CD14-positive monocyte (primary cell): ENCODE results near the gene MPV17L2. TPM values are rescaled to one million over a fixed set of nuclear protein-coding genes. Genes with fewer than 3 reads are reported as not detected.
"Not testable (repeated sequence)": the region's sequence is repeated elsewhere in the genome, so short reads cannot be mapped to it uniquely, and the experiment has no call there.

Experiments
- DNase-seq, 3 donors: peaks; one replicate each; pipeline ENCODE4 v3.0.0-alpha.2; 2011 to 2022
- H2AFZ ChIP-seq: 2 replicates; pipeline ENCODE4 v1.6.0; 2012; ENCODE audit warnings: mild to moderate bottlenecking, low read depth, low read length, inconsistent platforms; ENCODE audit not compliant: insufficient read depth, poor library complexity, severe bottlenecking
- H3K27ac ChIP-seq, 2 donors: 1 replicate in 1 of 2; 2 replicates in 1 of 2; pipeline ENCODE4 v1.5.1; 2012 to 2013; ENCODE audit warnings: low read length in 2 of 2, control low read depth in 1 of 2, inconsistent platforms in 1 of 2, low read depth in 1 of 2, mild to moderate bottlenecking in 1 of 2
- H3K27me3 ChIP-seq, 2 donors: one replicate each; pipeline versions ENCODE4 v1.6.0 to v1.6.1; 2011 to 2013; ENCODE audit warnings: low read length in 2 of 2; ENCODE audit not compliant: control insufficient read depth in 2 of 2, insufficient read depth in 2 of 2
- H3K36me3 ChIP-seq, 2 donors: replicated peaks in 1 of 2; 1 replicate in 1 of 2; 2 replicates in 1 of 2; pipeline versions ENCODE4 v1.5.1 to v1.6.1; 2012 to 2013; ENCODE audit warnings: low read length in 2 of 2, control low read depth in 1 of 2, inconsistent platforms in 1 of 2, mild to moderate bottlenecking in 1 of 2; ENCODE audit not compliant: insufficient read depth in 2 of 2, control insufficient read depth in 1 of 2
- H3K4me1 ChIP-seq, 2 donors: 1 replicate in 1 of 2; 2 replicates in 1 of 2; pipeline versions ENCODE4 v1.5.1 to v1.6.1; 2012 to 2013; ENCODE audit warnings: low read length in 2 of 2, control low read depth in 1 of 2, inconsistent platforms in 1 of 2, mild to moderate bottlenecking in 1 of 2, moderate library complexity in 1 of 2; ENCODE audit not compliant: insufficient read depth in 2 of 2, control insufficient read depth in 1 of 2
- H3K4me2 ChIP-seq: replicated peaks from 2 replicates; pipeline ENCODE3; 2012; ENCODE audit warnings: low read length, moderate library complexity, mild to moderate bottlenecking; ENCODE audit not compliant: poor library complexity, severe bottlenecking; ENCODE audit errors: extremely low read depth
- H3K4me3 ChIP-seq, 3 experiments: fragments of 200-600 bp in 1 of 3; sonication (generic) in 1 of 3; replicated peaks in 1 of 3; 1 replicate in 2 of 3; 2 replicates in 1 of 3; pipeline ENCODE4 v1.5.1; 2011 to 2013; ENCODE audit warnings: low read length in 3 of 3, mild to moderate bottlenecking in 3 of 3, control low read depth in 2 of 3, low read depth in 2 of 3, inconsistent platforms in 1 of 3, moderate library complexity in 1 of 3
- H3K79me2 ChIP-seq: 2 replicates; pipeline ENCODE4 v1.6.0; 2012; ENCODE audit warnings: mild to moderate bottlenecking, control low read depth, inconsistent platforms, low read length, moderate library complexity; ENCODE audit not compliant: insufficient read depth
- H3K9ac ChIP-seq: 2 replicates; pipeline ENCODE4 v1.6.0; 2017; ENCODE audit warnings: low read length, mild to moderate bottlenecking; ENCODE audit not compliant: insufficient read depth, poor library complexity, severe bottlenecking
- H3K9me3 ChIP-seq, 2 donors: replicated peaks in 1 of 2; 1 replicate in 1 of 2; 2 replicates in 1 of 2; pipeline versions ENCODE4 v1.5.1 to v1.6.1; 2012 to 2013; ENCODE audit warnings: low read length in 2 of 2, control low read depth in 1 of 2; ENCODE audit not compliant: control insufficient read depth in 1 of 2, insufficient read depth in 1 of 2
- H4K20me1 ChIP-seq: 2 replicates; pipeline ENCODE4 v1.6.0; 2012; ENCODE audit warnings: mild to moderate bottlenecking, low read length, control low read depth, moderate library complexity; ENCODE audit not compliant: insufficient read depth
- H3K27ac Mint-ChIP-seq, 7 donors: one replicate each; pipeline ENCODE4 v1.8.0; 2020; ENCODE audit warnings: mild to moderate bottlenecking in 7 of 7, mixed read lengths in 7 of 7, moderate library complexity in 6 of 7, inconsistent platforms in 2 of 7
- H3K27me3 Mint-ChIP-seq, 3 donors: one replicate each; pipeline ENCODE4 v1.8.0; 2021 to 2022; ENCODE audit warnings: low read depth in 3 of 3, mild to moderate bottlenecking in 3 of 3, mixed read lengths in 3 of 3, moderate library complexity in 3 of 3, inconsistent platforms in 1 of 3
- H3K36me3 Mint-ChIP-seq, 2 donors: one replicate each; pipeline ENCODE4 v1.8.0; 2020; ENCODE audit warnings: mixed read lengths in 2 of 2, inconsistent platforms in 1 of 2, mild to moderate bottlenecking in 1 of 2
- H3K4me1 Mint-ChIP-seq: one replicate; pipeline ENCODE4 v1.8.0; 2020; ENCODE audit warnings: mild to moderate bottlenecking, mixed read lengths
- H3K4me3 Mint-ChIP-seq, 2 donors: one replicate each; pipeline ENCODE4 v1.8.0; 2020; ENCODE audit warnings: mild to moderate bottlenecking in 2 of 2, mixed read lengths in 2 of 2, moderate library complexity in 1 of 2
- H3K9me3 Mint-ChIP-seq, 7 donors: one replicate each; pipeline ENCODE4 v1.8.0; 2020 to 2022; ENCODE audit warnings: mixed read lengths in 7 of 7, mild to moderate bottlenecking in 6 of 7, moderate library complexity in 6 of 7, inconsistent platforms in 2 of 7
- CTCF ChIP-seq: fragments of 200-600 bp; IDR thresholded peaks from one replicate; pipeline ENCODE4 v1.8.0; 2022; ENCODE audit warnings: antibody characterized with exemption, mild to moderate bottlenecking
- WGBS: methylation state at CpG from one replicate; pipeline ENCODE4 v1.1.5; 2013; ENCODE audit warnings: missing lambda C conversion rate; ENCODE audit not compliant: insufficient coverage; 5-methylcytosine and 5-hydroxymethylcytosine counted together
- intact Hi-C, 2 donors: fragments of 100-400 bp; cut with micrococcal nuclease; formaldehyde crosslinking; loops; one replicate each; pipeline versions ENCODE4 v1.15.0 to v1.15.1; 2023
- polyA plus RNA-seq, 3 donors: library from polyadenylated mRNA; depleted of rRNA in 1 of 3; unstranded in 2 of 3; stranded (reverse) in 1 of 3; fragments of 300-500 nt in 2 of 3; fragments of >200 nt in 1 of 3; fragmentation: Illumina TruSeq in 2 of 3; gene quantifications; 1 replicate in 2 of 3; 2 replicates in 1 of 3; pipeline ENCODE4 v1.2.3, GENCODE V29; 2012 to 2021

MPV17L2 gene
- polyA plus RNA-seq, 3 donors: 14.3 to 20.2 (median 15.0) TPM

GRCh38 chr19:18206018-18206417 lies 13.0 kb downstream of the MPV17L2 start:
- intact Hi-C loops: loop anchor here (5.0 to 10.0 kb wide), 3 partner anchors 51 to 209 kb away; partner anchors contain the start of genes PIK3R2 (in 1 of the 2) and SSBP4 (in 1 of the 2)
- H3K4me2 ChIP-seq: no peak overlapping the region
- Mint-ChIP-seq H3K27me3 (peaks cover 30 to 45% (median 34%) of the 10 kb centered on the region in 3 donors), H3K4me3 (no peak overlapping the region), H3K27ac (no peak overlapping the region), H3K4me1 (peaks cover 24% of the 10 kb centered on the region), H3K36me3 (peaks cover 10 to 12% of the 10 kb centered on the region in 2 donors), H3K9me3 (no peaks in the 10 kb centered on the region)
- H3K9ac ChIP-seq: no peak overlapping the region
- peaks cover 5% of the 10 kb centered on the region for H3K79me2 ChIP-seq
- peaks cover 11% of the 10 kb centered on the region for H4K20me1 ChIP-seq
- H3K4me3 ChIP-seq: no peak overlapping the region
- TF ChIP-seq CTCF: no peak
- no peak for DNase-seq
- peaks cover 0 to 10% of the 10 kb centered on the region in 2 donors for H3K27me3 ChIP-seq
- 97% methylated on average over 4 of the region's 12 CpGs for WGBS
- H3K4me1 ChIP-seq: peaks cover 23 to 29% of the 10 kb centered on the region in 2 donors
- no peaks in the 10 kb centered on the region for H3K9me3 ChIP-seq
- H2AFZ ChIP-seq: no peak overlapping the region
- H3K27ac ChIP-seq: no peak overlapping the region
- H3K36me3 ChIP-seq: no peaks in the 10 kb centered on the region

GRCh38 chr19:18208098-18208951 lies 15.3 kb downstream of the MPV17L2 start:
- peaks cover 15 to 20% of the 10 kb centered on the region in 2 donors for H3K4me1 ChIP-seq
- no peak overlapping the region for H3K27ac ChIP-seq
- H4K20me1 ChIP-seq: no peaks in the 10 kb centered on the region
- H3K4me3 ChIP-seq: no peak overlapping the region
- H2AFZ ChIP-seq: no peak overlapping the region
- H3K79me2 ChIP-seq: peaks cover 2% of the 10 kb centered on the region
- peaks cover 0 to 4% of the 10 kb centered on the region in 2 donors for H3K27me3 ChIP-seq
- Mint-ChIP-seq H3K9me3 (no peaks in the 10 kb centered on the region), H3K36me3 (no peaks in the 10 kb centered on the region), H3K27ac (no peak overlapping the region), H3K4me1 (peaks cover 11% of the 10 kb centered on the region), H3K4me3 (no peak overlapping the region), H3K27me3 (peaks cover 25 to 37% (median 31%) of the 10 kb centered on the region in 3 donors)
- H3K36me3 ChIP-seq: no peaks in the 10 kb centered on the region
- H3K4me2 ChIP-seq: no peak overlapping the region
- intact Hi-C loops: loop anchor here (1.0 to 10.0 kb wide), 4 partner anchors 43 to 206 kb away; partner anchors contain the start of genes PIK3R2 (in 1 of the 2) and SSBP4 (in 1 of the 2)
- H3K9ac ChIP-seq: no peak overlapping the region
- peak in 2 of 3 donors; percentile 45 to 53 for DNase-seq
- WGBS: 31% methylated on average over 7 of the region's 32 CpGs
- TF ChIP-seq CTCF: peak; percentile 94
- no peaks in the 10 kb centered on the region for H3K9me3 ChIP-seq

- H3K9me3 ChIP-seq, H3K79me2 ChIP-seq, H3K4me3 ChIP-seq, H3K27ac ChIP-seq, H3K27ac Mint-ChIP-seq, DNase-seq, H3K9me3 Mint-ChIP-seq, H4K20me1 ChIP-seq, H3K36me3 ChIP-seq, H3K4me1 Mint-ChIP-seq, H2AFZ ChIP-seq, H3K4me1 ChIP-seq, H3K4me2 ChIP-seq, H3K27me3 ChIP-seq, H3K36me3 Mint-ChIP-seq, H3K9ac ChIP-seq: not testable (repeated sequence)
- Mint-ChIP-seq H3K27me3 (peaks cover 26 to 38% (median 36%) of the 10 kb centered on the region in 3 donors), H3K4me3 (peak overlapping the region in 1 of 2 donors; percentile 46)
- WGBS: no CpG with 5 or more reads among the region's 5 CpGs
- intact Hi-C loops: loop anchor here (5.0 to 10.0 kb wide), 3 partner anchors 55 to 205 kb away; partner anchors contain the start of genes PIK3R2 (in 1 of the 2) and SSBP4 (in 1 of the 2)
These were observed 16.9 kb downstream of the MPV17L2 start for GRCh38 chr19:18209912-18210311.
